SJCRH30 (cell line): ENCODE measurements around the gene TSNAX. TPM values are rescaled to one million over a fixed set of nuclear protein-coding genes. Genes with fewer than 3 reads are reported as not detected.
A peak's percentile ranks its signal among the peaks of the same experiment; 100 is the strongest.

Source experiments
- DNase-seq, 2 experiments: peaks; one replicate each; pipeline ENCODE4 v3.0.0-alpha.2; 2015 to 2020
- H3K27ac ChIP-seq: fragments of 250-450 bp; sonication (Bioruptor Pico); 2 replicates; pipeline ENCODE4 v1.5.1; 2020; ENCODE audit warnings: mild to moderate bottlenecking, moderate library complexity
- H3K27me3 ChIP-seq: fragments of 250-450 bp; sonication (Bioruptor Pico); 2 replicates; pipeline ENCODE4 v1.5.1; 2020; ENCODE audit warnings: mild to moderate bottlenecking, moderate library complexity
- H3K36me3 ChIP-seq: fragments of 250-450 bp; sonication (Bioruptor Pico); 2 replicates; pipeline ENCODE4 v1.5.1; 2020; ENCODE audit warnings: mild to moderate bottlenecking, moderate library complexity
- H3K4me1 ChIP-seq: fragments of 250-450 bp; sonication (Bioruptor Pico); 2 replicates; pipeline ENCODE4 v1.5.1; 2020; ENCODE audit warnings: mild to moderate bottlenecking, moderate library complexity
- H3K4me3 ChIP-seq: fragments of 250-450 bp; sonication (Bioruptor Pico); 2 replicates; pipeline ENCODE4 v1.5.1; 2020; ENCODE audit warnings: mild to moderate bottlenecking, moderate library complexity
- H3K9me3 ChIP-seq: fragments of 250-450 bp; sonication (Bioruptor Pico); replicated peaks from 2 replicates; pipeline ENCODE4 v1.5.1; 2020; ENCODE audit warnings: mild to moderate bottlenecking, moderate library complexity
- total RNA-seq: library from RNA; depleted of rRNA; stranded (reverse); fragments of >200 nt; shearing (Covaris generic); gene quantifications from 2 replicates; pipeline ENCODE4 v1.2.3, GENCODE V29; 2014

TSNAX gene
- total RNA-seq, 1 experiment from 2014 or later: 43.7 TPM

- no peaks in the 10 kb centered on the region for H3K36me3 ChIP-seq
- H3K4me1 ChIP-seq: peaks cover 3% of the 10 kb centered on the region; the same call in 1 of the 2 replicates
- no peaks in the 10 kb centered on the region for H3K27me3 ChIP-seq
- 0 out of 2 replicates have a peak, but pooled peaks cover 3% of the 10 kb centered on the region for H3K9me3 ChIP-seq
- H3K4me3 ChIP-seq: no peak overlapping the region
- DNase-seq: no peak
- no peak overlapping the region for H3K27ac ChIP-seq
Measured at GRCh38 chr1:231507476-231508355, 20.8 kb upstream of the TSNAX start.

GRCh38 chr1:231508497-231508896 is 20.0 kb upstream of the TSNAX start:
- DNase-seq: no peak
- no peaks in the 10 kb centered on the region for H3K27me3 ChIP-seq
- 0 out of 2 replicates have a peak, but pooled peaks cover 3% of the 10 kb centered on the region for H3K9me3 ChIP-seq
- H3K4me3 ChIP-seq: no peak overlapping the region
- H3K36me3 ChIP-seq: no peaks in the 10 kb centered on the region
- no peak overlapping the region for H3K27ac ChIP-seq
- H3K4me1 ChIP-seq: peaks cover 3% of the 10 kb centered on the region; the same call in 1 of the 2 replicates

GRCh38 chr1:231508941-231509340 is 19.5 kb upstream of the TSNAX start:
- Histone ChIP-seq H3K36me3 (no peaks in the 10 kb centered on the region), H3K4me1 (peaks cover 3% of the 10 kb centered on the region; the same call in 1 of the 2 replicates), H3K27me3 (no peaks in the 10 kb centered on the region), H3K4me3 (no peak overlapping the region), H3K27ac (no peak overlapping the region), H3K9me3 (0 out of 2 replicates have a peak, but pooled peaks cover 3% of the 10 kb centered on the region)
- no peak for DNase-seq

- no peak overlapping the region for H3K4me3 ChIP-seq
- no peak overlapping the region for H3K27ac ChIP-seq
- peaks cover 3% of the 10 kb centered on the region; the same call in 1 of the 2 replicates for H3K4me1 ChIP-seq
- no peak for DNase-seq
- no peaks in the 10 kb centered on the region for H3K9me3 ChIP-seq
- no peaks in the 10 kb centered on the region for H3K36me3 ChIP-seq
- H3K27me3 ChIP-seq: no peaks in the 10 kb centered on the region
Measured at GRCh38 chr1:231512147-231512698, 16.2 kb upstream of the TSNAX start.

GRCh38 chr1:231515748-231516147 is 12.7 kb upstream of the TSNAX start:
- no peaks in the 10 kb centered on the region for H3K36me3 ChIP-seq
- H3K27ac ChIP-seq: no peak overlapping the region
- H3K4me1 ChIP-seq: peaks cover 3% of the 10 kb centered on the region; the same call in 1 of the 2 replicates
- no peak overlapping the region for H3K4me3 ChIP-seq
- H3K9me3 ChIP-seq: no peaks in the 10 kb centered on the region
- no peak for DNase-seq
- H3K27me3 ChIP-seq: no peaks in the 10 kb centered on the region

GRCh38 chr1:231517076-231517475 is 11.4 kb upstream of the TSNAX start:
- DNase-seq: no peak
- Histone ChIP-seq H3K27me3 (no peaks in the 10 kb centered on the region), H3K9me3 (no peaks in the 10 kb centered on the region), H3K4me1 (peaks cover 3% of the 10 kb centered on the region; the same call in 1 of the 2 replicates), H3K4me3 (no peak overlapping the region), H3K36me3 (no peaks in the 10 kb centered on the region), H3K27ac (no peak overlapping the region)

- H3K4me3 ChIP-seq: no peak overlapping the region
- no peaks in the 10 kb centered on the region for H3K4me1 ChIP-seq
- H3K27ac ChIP-seq: no peak overlapping the region
- no peaks in the 10 kb centered on the region for H3K36me3 ChIP-seq
- no peaks in the 10 kb centered on the region for H3K9me3 ChIP-seq
- DNase-seq: no peak
- H3K27me3 ChIP-seq: no peaks in the 10 kb centered on the region
Measured at GRCh38 chr1:231518485-231519034, 9.9 kb upstream of the TSNAX start.

GRCh38 chr1:231519166-231519565 is 9.3 kb upstream of the TSNAX start:
- Histone ChIP-seq H3K36me3 (no peaks in the 10 kb centered on the region), H3K4me3 (no peak overlapping the region), H3K9me3 (no peaks in the 10 kb centered on the region), H3K27ac (no peak overlapping the region), H3K27me3 (no peaks in the 10 kb centered on the region), H3K4me1 (no peaks in the 10 kb centered on the region)
- no peak for DNase-seq

GRCh38 chr1:231522038-231522437 is 6.4 kb upstream of the TSNAX start:
- Histone ChIP-seq H3K36me3 (no peaks in the 10 kb centered on the region), H3K9me3 (no peaks in the 10 kb centered on the region), H3K4me1 (no peaks in the 10 kb centered on the region), H3K27ac (no peak overlapping the region), H3K27me3 (no peaks in the 10 kb centered on the region), H3K4me3 (no peak overlapping the region)
- DNase-seq: no peak

- Histone ChIP-seq H3K4me1 (no peaks in the 10 kb centered on the region), H3K4me3 (no peak overlapping the region), H3K9me3 (no peaks in the 10 kb centered on the region), H3K27ac (no peak overlapping the region), H3K36me3 (no peaks in the 10 kb centered on the region), H3K27me3 (no peaks in the 10 kb centered on the region)
- no peak for DNase-seq
Measured at GRCh38 chr1:231522931-231523642, 5.4 kb upstream of the TSNAX start.

- Histone ChIP-seq H3K27me3 (no peaks in the 10 kb centered on the region), H3K4me3 (no peak overlapping the region), H3K27ac (no peak overlapping the region), H3K36me3 (no peaks in the 10 kb centered on the region), H3K4me1 (no peaks in the 10 kb centered on the region), H3K9me3 (no peaks in the 10 kb centered on the region)
- DNase-seq: no peak
Measured at GRCh38 chr1:231523816-231524215, 4.7 kb upstream of the TSNAX start.

- Histone ChIP-seq H3K4me1 (peaks cover 5% of the 10 kb centered on the region; the same call in 1 of the 2 replicates), H3K4me3 (no peak overlapping the region), H3K36me3 (no peaks in the 10 kb centered on the region), H3K9me3 (no peaks in the 10 kb centered on the region), H3K27me3 (no peaks in the 10 kb centered on the region), H3K27ac (no peak overlapping the region)
- no peak for DNase-seq
Measured at GRCh38 chr1:231526536-231526935, 1.9 kb upstream of the TSNAX start.

- peak overlapping the region; percentile 99 for H3K27ac ChIP-seq
- H3K4me3 ChIP-seq: peak overlapping the region; percentile 68
- H3K4me1 ChIP-seq: peaks cover 5% of the 10 kb centered on the region; the same call in 1 of the 2 replicates
- no peaks in the 10 kb centered on the region for H3K27me3 ChIP-seq
- H3K9me3 ChIP-seq: no peaks in the 10 kb centered on the region
- no peak for DNase-seq
- no peaks in the 10 kb centered on the region for H3K36me3 ChIP-seq
Measured at GRCh38 chr1:231527586-231528171, 790 bp upstream of the TSNAX start.

GRCh38 chr1:231533240-231533639 is 4.8 kb downstream of the TSNAX start:
- H3K4me1 ChIP-seq: peaks cover 5% of the 10 kb centered on the region; the same call in 1 of the 2 replicates
- no peak overlapping the region for H3K27ac ChIP-seq
- no peaks in the 10 kb centered on the region for H3K9me3 ChIP-seq
- DNase-seq: no peak
- peaks cover 21% of the 10 kb centered on the region for H3K36me3 ChIP-seq
- H3K4me3 ChIP-seq: no peak overlapping the region
- H3K27me3 ChIP-seq: no peaks in the 10 kb centered on the region
